ENCODE results near the gene BCL7A.

DNA sequence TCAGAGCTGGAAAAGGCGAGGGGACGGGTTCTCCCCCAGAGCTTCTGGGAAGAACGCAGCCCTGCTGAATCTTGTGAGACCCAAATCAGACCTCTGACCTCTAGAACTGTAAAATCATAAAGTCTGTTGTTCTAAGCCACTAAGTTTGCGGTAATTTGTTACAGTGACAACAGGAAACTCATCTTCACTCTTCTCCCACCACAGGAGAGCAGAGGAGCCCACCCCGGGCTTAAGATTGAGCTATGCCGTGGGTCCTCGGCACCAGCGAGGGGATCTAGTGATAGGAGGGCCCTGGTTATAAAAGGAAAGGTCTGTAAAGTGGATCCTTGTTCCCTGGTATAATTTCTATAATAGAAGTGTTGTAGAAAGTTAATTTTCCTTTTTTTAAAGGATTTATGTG is 64.4 kb downstream of the BCL7A start:
- TF ChIP-seq YY1 (IDR thresholded peaks at IDR 0.05) (no peak), GABPA (IDR thresholded peaks at IDR 0.05 in 1 of 2, conservative IDR thresholded peaks at IDR 0.05 in 1 of 2) (no peak), TAF1 (conservative IDR thresholded peaks at IDR 0.05) (no peak), JUND (IDR thresholded peaks at IDR 0.05) (no peak)
- TF ChIP-seq, protein P1, sequence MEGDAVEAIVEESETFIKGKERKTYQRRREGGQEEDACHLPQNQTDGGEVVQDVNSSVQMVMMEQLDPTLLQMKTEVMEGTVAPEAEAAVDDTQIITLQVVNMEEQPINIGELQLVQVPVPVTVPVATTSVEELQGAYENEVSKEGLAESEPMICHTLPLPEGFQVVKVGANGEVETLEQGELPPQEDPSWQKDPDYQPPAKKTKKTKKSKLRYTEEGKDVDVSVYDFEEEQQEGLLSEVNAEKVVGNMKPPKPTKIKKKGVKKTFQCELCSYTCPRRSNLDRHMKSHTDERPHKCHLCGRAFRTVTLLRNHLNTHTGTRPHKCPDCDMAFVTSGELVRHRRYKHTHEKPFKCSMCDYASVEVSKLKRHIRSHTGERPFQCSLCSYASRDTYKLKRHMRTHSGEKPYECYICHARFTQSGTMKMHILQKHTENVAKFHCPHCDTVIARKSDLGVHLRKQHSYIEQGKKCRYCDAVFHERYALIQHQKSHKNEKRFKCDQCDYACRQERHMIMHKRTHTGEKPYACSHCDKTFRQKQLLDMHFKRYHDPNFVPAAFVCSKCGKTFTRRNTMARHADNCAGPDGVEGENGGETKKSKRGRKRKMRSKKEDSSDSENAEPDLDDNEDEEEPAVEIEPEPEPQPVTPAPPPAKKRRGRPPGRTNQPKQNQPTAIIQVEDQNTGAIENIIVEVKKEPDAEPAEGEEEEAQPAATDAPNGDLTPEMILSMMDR (IDR thresholded peaks at IDR 0.05; ENCODE audit: low read depth, low read length, missing input control): no peak
